Measurements from ENCODE around the gene KIF21A. TPM values are rescaled to one million over a fixed set of nuclear protein-coding genes. Genes with fewer than 3 reads are reported as not detected.

Gene KIF21A
- total RNA-seq, 1 donor from 2014 or later: 57.3 TPM

- Mint-ChIP-seq H3K27me3 (no peaks in the 10 kb centered on the region), H3K36me3 (ENCODE audit: insufficient read depth) (peaks cover 16% of the 10 kb centered on the region), H3K4me3 (ENCODE audit: low read depth) (no peak overlapping the region), H3K27ac (no peak overlapping the region), H3K9me3 (ENCODE audit: low read depth) (no peaks in the 10 kb centered on the region), H3K4me1 (ENCODE audit: low read depth) (peaks cover 1% of the 10 kb centered on the region)
- TF ChIP-seq CTCF (IDR thresholded peaks at IDR 0.05; ENCODE audit: unreplicated experiment): no peak
- DNase-seq (ENCODE audit: low spot score, unreplicated experiment): no peak
Measured at GRCh38 chr12:39327965-39328364, 115.0 kb downstream of the KIF21A start.

GRCh38 chr12:39327510-39327909 lies 115.4 kb downstream of the KIF21A start:
- Mint-ChIP-seq H3K27me3 (no peaks in the 10 kb centered on the region), H3K36me3 (ENCODE audit: insufficient read depth) (peaks cover 16% of the 10 kb centered on the region), H3K27ac (no peak overlapping the region), H3K9me3 (ENCODE audit: low read depth) (no peaks in the 10 kb centered on the region), H3K4me3 (ENCODE audit: low read depth) (no peak overlapping the region), H3K4me1 (ENCODE audit: low read depth) (peaks cover 1% of the 10 kb centered on the region)
- no peak for DNase-seq (ENCODE audit: low spot score, unreplicated experiment)
- no peak for TF ChIP-seq CTCF (IDR thresholded peaks at IDR 0.05; ENCODE audit: unreplicated experiment)

GRCh38 chr12:39319180-39319579 lies 123.7 kb downstream of the KIF21A start:
- no peak overlapping the region for H3K4me3 Mint-ChIP-seq (ENCODE audit: low read depth)
- peaks cover 3% of the 10 kb centered on the region for H3K4me1 Mint-ChIP-seq (ENCODE audit: low read depth)
- H3K27me3 Mint-ChIP-seq: no peaks in the 10 kb centered on the region
- no peaks in the 10 kb centered on the region for H3K9me3 Mint-ChIP-seq (ENCODE audit: low read depth)
- TF ChIP-seq CTCF (IDR thresholded peaks at IDR 0.05; ENCODE audit: unreplicated experiment): no peak
- H3K36me3 Mint-ChIP-seq (ENCODE audit: insufficient read depth): peaks cover 7% of the 10 kb centered on the region
- no peak for DNase-seq (ENCODE audit: low spot score, unreplicated experiment)
- H3K27ac Mint-ChIP-seq: peak overlapping the region; percentile 41

- DNase-seq (ENCODE audit: low spot score, unreplicated experiment): no peak
- peaks cover 13% of the 10 kb centered on the region for H3K36me3 Mint-ChIP-seq (ENCODE audit: insufficient read depth)
- H3K4me1 Mint-ChIP-seq (ENCODE audit: low read depth): peaks cover 3% of the 10 kb centered on the region
- no peaks in the 10 kb centered on the region for H3K27me3 Mint-ChIP-seq
- no peak for TF ChIP-seq CTCF (IDR thresholded peaks at IDR 0.05; ENCODE audit: unreplicated experiment)
- no peak overlapping the region for H3K4me3 Mint-ChIP-seq (ENCODE audit: low read depth)
- H3K27ac Mint-ChIP-seq: no peak overlapping the region
- no peaks in the 10 kb centered on the region for H3K9me3 Mint-ChIP-seq (ENCODE audit: low read depth)
Measured at GRCh38 chr12:39314547-39314946, 128.4 kb downstream of the KIF21A start.

- H3K27ac Mint-ChIP-seq: no peak overlapping the region
Measured at GRCh38 chr12:39309516-39309915, 133.4 kb downstream of the KIF21A start.

More at GRCh38 chr12:39309516-39309915, 133.4 kb downstream of the KIF21A start:
- no peak for TF ChIP-seq CTCF (IDR thresholded peaks at IDR 0.05; ENCODE audit: unreplicated experiment)
- no peak for DNase-seq (ENCODE audit: low spot score, unreplicated experiment)
- no peaks in the 10 kb centered on the region for H3K9me3 Mint-ChIP-seq (ENCODE audit: low read depth)
- no peak overlapping the region for H3K4me3 Mint-ChIP-seq (ENCODE audit: low read depth)
- H3K27me3 Mint-ChIP-seq: no peaks in the 10 kb centered on the region
- H3K36me3 Mint-ChIP-seq (ENCODE audit: insufficient read depth): peaks cover 16% of the 10 kb centered on the region
- no peaks in the 10 kb centered on the region for H3K4me1 Mint-ChIP-seq (ENCODE audit: low read depth)

Data from progenitor cell of endocrine pancreas (in vitro differentiated cells).